ENCODE results near the gene PUM1. TPM values are rescaled to one million over a fixed set of nuclear protein-coding genes. Genes with fewer than 3 reads are reported as not detected.
"Not testable (repeated sequence)": the region's sequence is repeated elsewhere in the genome, so short reads cannot be mapped to it uniquely, and the experiment has no call there.

Gene PUM1
- total and polyA plus RNA-seq, 4 donors, result 18.1 to 49.2 (median 30.2) TPM

GRCh38 chr1:31042656-31043055 is 22.9 kb downstream of the PUM1 start (continued):
- no peak for TF ChIP-seq TAF1 (conservative IDR thresholded peaks at IDR 0.05)
- TF ChIP-seq YY1 (IDR thresholded peaks at IDR 0.05), result no peak
- no peak for TF ChIP-seq CTCF (IDR thresholded peaks at IDR 0.05; ENCODE audit: low read depth, low read length, missing input control)
- TF ChIP-seq FOXA2 (IDR thresholded peaks at IDR 0.05), result no peak
- no peak for TF ChIP-seq EGR1 (IDR thresholded peaks at IDR 0.05; ENCODE audit: low read depth in 2 of 2)

GRCh38 chr1:31041529-31041928 is 24.0 kb downstream of the PUM1 start:
- peaks cover 2 to 7% (median 4%) of the 10 kb centered on the region in 4 donors for H3K4me1 ChIP-seq (ENCODE audit: control insufficient read depth in 4 of 4, insufficient read depth in 4 of 4, low read length in 3 of 4)
- peaks cover 2 to 5% (median 3%) of the 10 kb centered on the region in 4 donors for H3K36me3 ChIP-seq (ENCODE audit: control insufficient read depth in 4 of 4, insufficient read depth in 3 of 4, low read depth in 1 of 4, low read length in 3 of 4)
- TF ChIP-seq TAF1 (conservative IDR thresholded peaks at IDR 0.05) (no peak), RXRA (IDR thresholded peaks at IDR 0.05) (no peak), FOXA2 (IDR thresholded peaks at IDR 0.05) (no peak), CTCF (IDR thresholded peaks at IDR 0.05; ENCODE audit: low read depth, low read length, missing input control) (no peak)
- TF ChIP-seq, protein P1, sequence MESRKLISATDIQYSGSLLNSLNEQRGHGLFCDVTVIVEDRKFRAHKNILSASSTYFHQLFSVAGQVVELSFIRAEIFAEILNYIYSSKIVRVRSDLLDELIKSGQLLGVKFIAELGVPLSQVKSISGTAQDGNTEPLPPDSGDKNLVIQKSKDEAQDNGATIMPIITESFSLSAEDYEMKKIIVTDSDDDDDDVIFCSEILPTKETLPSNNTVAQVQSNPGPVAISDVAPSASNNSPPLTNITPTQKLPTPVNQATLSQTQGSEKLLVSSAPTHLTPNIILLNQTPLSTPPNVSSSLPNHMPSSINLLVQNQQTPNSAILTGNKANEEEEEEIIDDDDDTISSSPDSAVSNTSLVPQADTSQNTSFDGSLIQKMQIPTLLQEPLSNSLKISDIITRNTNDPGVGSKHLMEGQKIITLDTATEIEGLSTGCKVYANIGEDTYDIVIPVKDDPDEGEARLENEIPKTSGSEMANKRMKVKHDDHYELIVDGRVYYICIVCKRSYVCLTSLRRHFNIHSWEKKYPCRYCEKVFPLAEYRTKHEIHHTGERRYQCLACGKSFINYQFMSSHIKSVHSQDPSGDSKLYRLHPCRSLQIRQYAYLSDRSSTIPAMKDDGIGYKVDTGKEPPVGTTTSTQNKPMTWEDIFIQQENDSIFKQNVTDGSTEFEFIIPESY (IDR thresholded peaks at IDR 0.05), result no peak
- TF ChIP-seq, protein P2, sequence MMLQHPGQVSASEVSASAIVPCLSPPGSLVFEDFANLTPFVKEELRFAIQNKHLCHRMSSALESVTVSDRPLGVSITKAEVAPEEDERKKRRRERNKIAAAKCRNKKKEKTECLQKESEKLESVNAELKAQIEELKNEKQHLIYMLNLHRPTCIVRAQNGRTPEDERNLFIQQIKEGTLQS (IDR thresholded peaks at IDR 0.05), result no peak
- TF ChIP-seq, protein P3, sequence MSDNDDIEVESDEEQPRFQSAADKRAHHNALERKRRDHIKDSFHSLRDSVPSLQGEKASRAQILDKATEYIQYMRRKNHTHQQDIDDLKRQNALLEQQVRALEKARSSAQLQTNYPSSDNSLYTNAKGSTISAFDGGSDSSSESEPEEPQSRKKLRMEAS (IDR thresholded peaks at IDR 0.05), result no peak

GRCh38 chr1:31040038-31040437 is 25.5 kb downstream of the PUM1 start:
- Histone ChIP-seq H3K4me1 (ENCODE audit: control insufficient read depth in 4 of 4, insufficient read depth in 4 of 4, low read length in 3 of 4) (peaks cover 2 to 5% (median 4%) of the 10 kb centered on the region in 4 donors), H3K36me3 (ENCODE audit: control insufficient read depth in 4 of 4, insufficient read depth in 3 of 4, low read depth in 1 of 4, low read length in 3 of 4) (peaks cover 2 to 5% (median 4%) of the 10 kb centered on the region in 4 donors), H3K9ac (ENCODE audit: low read depth in 1 of 2, low read length in 2 of 2) (no peak overlapping the region), H3K9me3 (ENCODE audit: control insufficient read depth in 4 of 4, low read length in 3 of 4) (no peaks in the 10 kb centered on the region), H3K27ac (ENCODE audit: low read depth in 1 of 2, low read length in 2 of 2) (no peak overlapping the region), H3K4me3 (ENCODE audit: low read depth in 1 of 3, low read length in 3 of 3) (no peak overlapping the region), H3K27me3 (ENCODE audit: control insufficient read depth in 4 of 4, insufficient read depth in 4 of 4, low read length in 3 of 4) (no peaks in the 10 kb centered on the region)
- TF ChIP-seq RXRA (IDR thresholded peaks at IDR 0.05), result no peak
- TF ChIP-seq YY1 (IDR thresholded peaks at IDR 0.05), result no peak
- TF ChIP-seq HNF4A (conservative IDR thresholded peaks at IDR 0.05), result no peak
- TF ChIP-seq, protein P1 (IDR thresholded peaks at IDR 0.05), result no peak
- TF ChIP-seq EGR1 (IDR thresholded peaks at IDR 0.05; ENCODE audit: low read depth in 2 of 2), result no peak
- TF ChIP-seq RAD21 (IDR thresholded peaks at IDR 0.05), result no peak
- TF ChIP-seq, protein P2 (IDR thresholded peaks at IDR 0.05), result no peak
- TF ChIP-seq HNF4G (IDR thresholded peaks at IDR 0.05), result no peak
- no peak for TF ChIP-seq TAF1 (conservative IDR thresholded peaks at IDR 0.05)
- TF ChIP-seq SP1 (IDR thresholded peaks at IDR 0.05), result no peak
- no peak for TF ChIP-seq JUND (IDR thresholded peaks at IDR 0.05)
- DNase-seq (ENCODE audit: low spot score), result no peak
- WGBS, result 43% methylated on average over 3 of the region's 3 CpGs

More at GRCh38 chr1:31041529-31041928, 24.0 kb downstream of the PUM1 start:
- Histone ChIP-seq H3K4me3 (ENCODE audit: low read depth in 1 of 3, low read length in 3 of 3) (no peak overlapping the region), H3K27me3 (ENCODE audit: control insufficient read depth in 4 of 4, insufficient read depth in 4 of 4, low read length in 3 of 4) (no peaks in the 10 kb centered on the region), H3K9me3 (ENCODE audit: control insufficient read depth in 4 of 4, low read length in 3 of 4) (no peaks in the 10 kb centered on the region), H3K9ac (ENCODE audit: low read depth in 1 of 2, low read length in 2 of 2) (no peak overlapping the region), H3K27ac (ENCODE audit: low read depth in 1 of 2, low read length in 2 of 2) (no peak overlapping the region)
- no peak for DNase-seq (ENCODE audit: low spot score)

DNA sequence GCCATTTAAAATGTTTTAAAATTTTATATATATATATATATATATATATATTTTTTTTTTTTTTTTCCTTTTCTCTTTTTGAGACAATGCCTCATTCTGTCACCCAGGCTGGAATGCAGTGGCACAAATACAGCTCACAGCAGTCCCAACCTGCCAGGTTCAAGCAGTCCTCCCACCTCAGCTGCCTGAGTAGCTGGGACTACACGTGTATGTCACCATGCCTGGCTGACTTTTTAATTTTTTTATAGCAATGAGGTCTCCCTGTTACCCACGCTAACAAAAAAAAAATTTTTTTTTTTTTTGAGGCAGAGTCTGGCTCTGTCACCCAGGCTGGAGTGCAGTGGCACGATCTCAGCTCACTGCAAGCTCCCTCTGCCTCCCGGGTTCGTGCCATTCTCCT is 26.6 kb downstream of the PUM1 start:
- H3K9me3 ChIP-seq (ENCODE audit: control insufficient read depth in 4 of 4, low read length in 3 of 4); H3K4me3 ChIP-seq (ENCODE audit: low read depth in 1 of 3, low read length in 3 of 3); H3K4me1 ChIP-seq (ENCODE audit: control insufficient read depth in 4 of 4, insufficient read depth in 4 of 4, low read length in 3 of 4); H3K27ac ChIP-seq (ENCODE audit: low read depth in 1 of 2, low read length in 2 of 2); DNase-seq (ENCODE audit: low spot score); H3K27me3 ChIP-seq (ENCODE audit: control insufficient read depth in 4 of 4, insufficient read depth in 4 of 4, low read length in 3 of 4); H3K36me3 ChIP-seq (ENCODE audit: control insufficient read depth in 4 of 4, insufficient read depth in 3 of 4, low read depth in 1 of 4, low read length in 3 of 4); H3K9ac ChIP-seq (ENCODE audit: low read depth in 1 of 2, low read length in 2 of 2): not testable (repeated sequence)
- 87% methylated on average over 5 of the region's 5 CpGs for WGBS
